Measurements from ENCODE around the gene ARHGEF25. TPM values are rescaled to one million over a fixed set of nuclear protein-coding genes. Genes with fewer than 3 reads are reported as not detected.

The ARHGEF25 gene
- total and polyA plus RNA-seq, 2 of the 13 experiments (the other 11 are each of a cell fraction or from before 2014, with no cell fraction given), result 11.5 to 12.5 TPM

GRCh38 chr12:57632958-57633840, 22.0 kb downstream of the ARHGEF25 start, which contains the start of gene B4GALNT1 (continued):
- TF ChIP-seq ZSCAN9 (CRISPR knock-in tag; IDR thresholded peaks at IDR 0.05; ENCODE audit: borderline replicate concordance) (peak; percentile 60; the same call in 1 of the 2 replicates), ZNF639 (CRISPR knock-in tag; conservative IDR thresholded peaks at IDR 0.05) (no peak), ZNF773 (CRISPR knock-in tag; IDR thresholded peaks at IDR 0.05; ENCODE audit: borderline replicate concordance) (no peak), ZBTB1 (CRISPR knock-in tag; IDR thresholded peaks at IDR 0.05; ENCODE audit: borderline replicate concordance) (no peak), SMARCE1 (IDR thresholded peaks at IDR 0.05; ENCODE audit: borderline replicate concordance) (no peak), BCL6 (CRISPR knock-in tag; IDR thresholded peaks at IDR 0.05) (0 out of 2 replicates have a peak, but pooled peaks have one; percentile 28), EP300 (IDR thresholded peaks at IDR 0.05; ENCODE audit: low read depth in 2 of 2, low read length in 2 of 2) (no peak; a peak in 1 of 4 replicates), EP300 (CRISPR knock-in tag; IDR thresholded peaks at IDR 0.05; ENCODE audit: borderline replicate concordance) (no peak), ZUFSP (CRISPR knock-in tag; IDR thresholded peaks at IDR 0.05; ENCODE audit: borderline replicate concordance) (no peak), SMAD1 (CRISPR knock-in tag; IDR thresholded peaks at IDR 0.05; ENCODE audit: borderline replicate concordance, low read depth) (no peak), ZSCAN5A (CRISPR knock-in tag; IDR thresholded peaks at IDR 0.05; ENCODE audit: borderline replicate concordance) (no peak), ZFP1 (CRISPR knock-in tag; IDR thresholded peaks at IDR 0.05) (no peak), ZKSCAN8 (CRISPR knock-in tag; IDR thresholded peaks at IDR 0.05; ENCODE audit: borderline replicate concordance) (no peak), ZFP41 (CRISPR knock-in tag; IDR thresholded peaks at IDR 0.05; ENCODE audit: borderline replicate concordance) (peak; percentile 64; the same call in 1 of the 2 replicates), TFE3 (CRISPR knock-in tag; IDR thresholded peaks at IDR 0.05) (0 out of 2 replicates have a peak, but pooled peaks have one; percentile 22), RFX5 (IDR thresholded peaks at IDR 0.05; ENCODE audit: low read depth, low read length) (no peak), XBP1 (CRISPR knock-in tag; IDR thresholded peaks at IDR 0.05) (no peak)
- TF ChIP-seq, protein P1, sequence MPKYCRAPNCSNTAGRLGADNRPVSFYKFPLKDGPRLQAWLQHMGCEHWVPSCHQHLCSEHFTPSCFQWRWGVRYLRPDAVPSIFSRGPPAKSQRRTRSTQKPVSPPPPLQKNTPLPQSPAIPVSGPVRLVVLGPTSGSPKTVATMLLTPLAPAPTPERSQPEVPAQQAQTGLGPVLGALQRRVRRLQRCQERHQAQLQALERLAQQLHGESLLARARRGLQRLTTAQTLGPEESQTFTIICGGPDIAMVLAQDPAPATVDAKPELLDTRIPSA (CRISPR knock-in tag; IDR thresholded peaks at IDR 0.05; ENCODE audit: borderline replicate concordance), result no peak
- TF ChIP-seq, protein P2, sequence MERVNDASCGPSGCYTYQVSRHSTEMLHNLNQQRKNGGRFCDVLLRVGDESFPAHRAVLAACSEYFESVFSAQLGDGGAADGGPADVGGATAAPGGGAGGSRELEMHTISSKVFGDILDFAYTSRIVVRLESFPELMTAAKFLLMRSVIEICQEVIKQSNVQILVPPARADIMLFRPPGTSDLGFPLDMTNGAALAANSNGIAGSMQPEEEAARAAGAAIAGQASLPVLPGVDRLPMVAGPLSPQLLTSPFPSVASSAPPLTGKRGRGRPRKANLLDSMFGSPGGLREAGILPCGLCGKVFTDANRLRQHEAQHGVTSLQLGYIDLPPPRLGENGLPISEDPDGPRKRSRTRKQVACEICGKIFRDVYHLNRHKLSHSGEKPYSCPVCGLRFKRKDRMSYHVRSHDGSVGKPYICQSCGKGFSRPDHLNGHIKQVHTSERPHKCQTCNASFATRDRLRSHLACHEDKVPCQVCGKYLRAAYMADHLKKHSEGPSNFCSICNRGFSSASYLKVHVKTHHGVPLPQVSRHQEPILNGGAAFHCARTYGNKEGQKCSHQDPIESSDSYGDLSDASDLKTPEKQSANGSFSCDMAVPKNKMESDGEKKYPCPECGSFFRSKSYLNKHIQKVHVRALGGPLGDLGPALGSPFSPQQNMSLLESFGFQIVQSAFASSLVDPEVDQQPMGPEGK (CRISPR knock-in tag; IDR thresholded peaks at IDR 0.05), result peak; percentile 70; the same call in 1 of the 2 replicates
